ENCODE measurements around the gene REV3L. TPM values are rescaled to one million over a fixed set of nuclear protein-coding genes. Genes with fewer than 3 reads are reported as not detected.

The REV3L gene
- total RNA-seq, 1 experiment from 2014 or later, result 17.2 TPM

GRCh38 chr6:111250791-111251354 is 232.1 kb downstream of the REV3L start:
- H3K27ac Mint-ChIP-seq (ENCODE audit: unreplicated experiment), result no peak overlapping the region
- no TSS peak for BruUV-seq (replicated peaks)

More at GRCh38 chr6:111250791-111251354, 232.1 kb downstream of the REV3L start:
- no peak for DNase-seq
- TF ChIP-seq CTCF (IDR thresholded peaks at IDR 0.05; ENCODE audit: unreplicated experiment), result no peak
- Mint-ChIP-seq H3K9me3 (ENCODE audit: low read depth, unreplicated experiment) (no peaks in the 10 kb centered on the region), H3K4me3 (ENCODE audit: low read depth, unreplicated experiment) (no peak overlapping the region), H3K4me1 (ENCODE audit: low read depth, unreplicated experiment) (no peaks in the 10 kb centered on the region), H3K27me3 (ENCODE audit: unreplicated experiment) (no peaks in the 10 kb centered on the region), H3K36me3 (ENCODE audit: insufficient read depth, unreplicated experiment) (no peaks in the 10 kb centered on the region)
- CTCF ChIA-PET, result interaction anchor here (1.2 to 1.3 kb wide), 2 partner anchors 9 to 11 kb away, joined by 5 read pairs; a partner anchor contains a TSS
- intact Hi-C loops (cut with micrococcal nuclease; ENCODE audit: unreplicated experiment), result loop anchor here (10.0 kb wide), 1 partner anchor 394 kb away; no protein-coding TSS in a partner anchor

Other genes starting within 250 kb of the REV3L start
- gene TRAF3IP2, start 122.7 kb upstream of the REV3L start, total RNA-seq (2022), result 39.2 and 42.0 TPM in 2 replicates